ENCODE results near the gene SRRM1.

GRCh38 chr1:24635195-24635843 is 7.8 kb upstream of the SRRM1 start:
- TF ChIP-seq CTCF (IDR thresholded peaks at IDR 0.05) (peak; percentile 41 to 54 (median 45)), POLR2A (IDR thresholded peaks at IDR 0.05; ENCODE audit: low read depth) (no peak)

Data from esophagus muscularis mucosa (tissue), 3 donors.